B cell (primary cell): ENCODE data around the gene BCL7C.

ENCODE experiments used
- EZH2 ChIP-seq: IDR thresholded peaks from 2 replicates; pipeline ENCODE4 v1.6.1; 2012; ENCODE audit warnings: borderline replicate concordance, low read depth, mild to moderate bottlenecking, moderate library complexity, low read length; ENCODE audit not compliant: insufficient read depth, poor library complexity, severe bottlenecking
- TF ChIP-seq, protein P1 (sequence below): fragments of 200-600 bp; IDR thresholded peaks from one replicate; pipeline ENCODE4 v1.8.0; 2022; ENCODE audit warnings: antibody characterized with exemption, mild to moderate bottlenecking

DNA sequence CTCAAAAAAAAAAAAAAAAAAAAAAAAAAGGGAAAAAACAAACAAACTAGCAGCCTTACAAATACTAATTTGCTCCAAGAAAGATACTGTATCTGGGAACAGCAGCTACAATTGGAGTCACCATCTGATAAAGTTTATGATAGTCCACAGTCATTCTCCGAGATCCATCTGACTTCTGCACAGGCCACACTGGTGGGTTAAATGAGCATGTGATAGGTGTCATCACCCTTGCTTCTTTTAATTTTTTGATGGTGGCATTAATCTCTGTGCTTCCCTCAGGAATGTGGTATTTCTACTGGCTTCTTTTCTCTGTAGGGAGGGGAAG lies 49.6 kb downstream of the BCL7C start:
- TF ChIP-seq, protein P1, sequence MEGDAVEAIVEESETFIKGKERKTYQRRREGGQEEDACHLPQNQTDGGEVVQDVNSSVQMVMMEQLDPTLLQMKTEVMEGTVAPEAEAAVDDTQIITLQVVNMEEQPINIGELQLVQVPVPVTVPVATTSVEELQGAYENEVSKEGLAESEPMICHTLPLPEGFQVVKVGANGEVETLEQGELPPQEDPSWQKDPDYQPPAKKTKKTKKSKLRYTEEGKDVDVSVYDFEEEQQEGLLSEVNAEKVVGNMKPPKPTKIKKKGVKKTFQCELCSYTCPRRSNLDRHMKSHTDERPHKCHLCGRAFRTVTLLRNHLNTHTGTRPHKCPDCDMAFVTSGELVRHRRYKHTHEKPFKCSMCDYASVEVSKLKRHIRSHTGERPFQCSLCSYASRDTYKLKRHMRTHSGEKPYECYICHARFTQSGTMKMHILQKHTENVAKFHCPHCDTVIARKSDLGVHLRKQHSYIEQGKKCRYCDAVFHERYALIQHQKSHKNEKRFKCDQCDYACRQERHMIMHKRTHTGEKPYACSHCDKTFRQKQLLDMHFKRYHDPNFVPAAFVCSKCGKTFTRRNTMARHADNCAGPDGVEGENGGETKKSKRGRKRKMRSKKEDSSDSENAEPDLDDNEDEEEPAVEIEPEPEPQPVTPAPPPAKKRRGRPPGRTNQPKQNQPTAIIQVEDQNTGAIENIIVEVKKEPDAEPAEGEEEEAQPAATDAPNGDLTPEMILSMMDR = no peak
- no peak for TF ChIP-seq EZH2
